Camera-type eye (tissue), 1 donor: ENCODE data around the gene LTK. TPM values are rescaled to one million over a fixed set of nuclear protein-coding genes. Genes with fewer than 3 reads are reported as not detected.

Source experiments
- total RNA-seq: library from RNA; depleted of rRNA; stranded (reverse); fragments of >200 nt; gene quantifications from one replicate; pipeline ENCODE4 v1.2.3, GENCODE V29; 2014

Gene LTK
- 2.3 TPM for total RNA-seq

DNA sequence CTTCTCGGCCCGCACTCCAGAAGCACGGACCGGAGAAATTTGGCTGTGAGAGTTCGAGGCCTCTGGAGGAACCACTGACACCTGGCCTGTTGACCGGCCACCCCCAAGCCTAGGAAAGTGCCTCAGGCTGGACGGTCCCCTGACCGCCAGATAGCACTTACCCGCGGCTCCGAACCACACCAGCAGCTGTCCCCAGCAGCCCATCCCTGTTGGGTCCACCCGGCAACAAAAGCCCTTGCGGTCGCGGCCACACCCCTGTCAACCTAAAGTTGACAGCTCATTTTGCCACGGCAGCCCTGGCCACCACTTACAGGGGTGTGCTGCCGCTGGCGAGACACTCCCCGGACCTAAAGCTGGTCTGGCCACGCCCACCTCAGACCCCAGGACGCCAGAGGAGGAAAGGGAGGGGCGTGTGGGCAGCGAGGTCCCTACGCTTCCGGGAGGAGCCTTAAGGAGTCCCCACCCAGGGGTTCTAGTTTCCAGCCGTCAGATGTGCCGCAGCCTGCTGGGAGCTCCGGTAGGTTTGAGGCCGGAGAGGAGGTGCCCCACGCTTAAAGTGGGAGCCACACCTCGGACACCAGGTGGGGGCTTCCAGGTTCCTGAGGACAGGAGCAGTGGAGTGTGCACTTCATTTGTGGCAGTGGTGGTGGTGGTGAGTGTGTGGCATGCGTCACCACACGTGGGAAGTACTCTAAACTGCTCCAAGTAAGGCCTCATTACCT lies at the start of gene LTK:
Gene LTK, minus strand, starts transcription at position 322 of the 722 bp plus-strand sequence. Its CDS starts 118 bp downstream, at position 204.

DNA sequence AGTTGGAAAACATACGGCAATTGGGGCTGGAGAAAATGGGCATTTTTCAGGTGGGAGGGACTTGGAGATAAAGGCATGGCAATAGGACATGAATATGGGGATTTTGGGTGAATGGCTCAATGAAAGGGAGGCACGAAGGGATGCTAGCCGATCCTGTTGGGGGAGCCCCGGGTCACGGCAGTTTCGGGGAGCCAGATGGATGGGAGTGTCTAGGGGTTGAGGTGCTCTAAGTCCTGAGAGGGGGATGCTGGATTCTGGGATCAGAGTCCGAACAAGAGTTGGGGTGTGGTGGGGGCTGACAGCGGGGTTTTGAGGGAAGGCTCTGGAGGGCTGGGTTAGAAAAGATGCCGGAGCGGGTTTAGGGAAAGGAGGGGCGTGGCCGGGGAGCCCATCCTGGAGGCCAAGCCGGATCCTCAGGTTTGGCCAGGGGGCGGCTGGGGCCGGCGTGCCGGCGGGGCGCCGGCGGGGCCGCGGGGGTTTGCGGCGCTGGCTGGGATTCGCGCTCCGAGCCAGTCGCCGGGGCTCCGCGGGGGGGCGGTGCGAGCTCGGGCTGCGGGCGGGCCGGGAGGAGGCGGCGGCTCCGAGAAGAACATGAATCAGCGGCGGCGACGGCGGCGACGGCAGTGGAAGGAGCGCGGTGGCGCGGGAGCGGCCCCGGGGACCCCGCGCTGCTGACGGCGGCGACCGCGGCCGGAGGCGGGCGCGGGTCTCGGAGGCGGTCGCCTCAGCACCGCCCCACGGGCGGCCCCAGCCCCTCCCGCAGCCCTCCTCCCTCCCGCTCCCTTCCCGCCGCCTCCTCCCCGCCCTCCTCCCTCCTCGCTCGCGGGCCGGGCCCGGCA lies 45.0 kb upstream of the LTK start, which contains the start of gene TYRO3:
Gene TYRO3, plus strand, starts transcription at position 813 of the 839 bp plus-strand sequence. CDS start 46 bp downstream, outside the sequence.

DNA sequence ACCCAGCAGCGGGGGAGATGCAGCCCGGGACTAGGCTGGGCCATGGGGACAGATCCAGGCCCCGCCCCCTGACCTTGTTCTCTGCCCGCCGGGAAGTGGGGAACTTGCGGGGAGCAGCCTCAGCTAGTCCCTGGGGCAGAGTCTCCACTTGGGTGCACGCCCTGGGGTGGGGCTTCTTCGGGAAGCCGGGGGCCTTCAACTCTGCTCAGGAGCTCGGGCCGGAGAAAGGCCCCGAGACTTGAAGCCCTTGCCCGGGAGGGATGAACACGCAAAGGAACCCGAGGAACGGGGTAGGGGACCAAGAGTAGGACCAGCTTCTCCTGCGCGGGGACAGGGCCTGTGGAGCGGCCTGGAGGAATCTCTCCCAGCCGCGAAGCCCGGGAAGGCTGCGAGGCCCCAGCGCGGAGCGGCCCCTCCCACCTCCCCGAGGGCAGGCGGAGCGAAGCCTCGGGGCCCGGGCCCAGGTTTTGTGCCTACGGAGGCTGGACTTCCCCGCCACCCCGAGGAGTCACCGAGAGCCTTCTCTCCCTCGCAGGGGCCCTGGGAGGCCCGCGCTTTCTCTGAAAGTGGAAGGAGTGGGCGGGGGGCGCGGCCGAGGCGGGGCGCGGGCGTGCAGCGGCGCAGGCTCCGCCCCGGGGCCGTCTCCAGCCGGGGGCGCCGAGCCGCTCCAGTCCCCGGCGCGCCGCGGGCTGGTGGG lies 20.3 kb downstream of the LTK start, which contains the start of gene ITPKA:
Gene ITPKA, plus strand, starts transcription at position 670 of the 697 bp plus-strand sequence. CDS start 54 bp downstream, outside the sequence.

Other genes with a start within 250 kb of the LTK start
- 4.6 TPM for gene OIP5, start 181.2 kb downstream of the LTK start, total RNA-seq
- gene NUSAP1, start 180.9 kb downstream of the LTK start, total RNA-seq = 50.4 TPM
- 25.2 TPM for gene NDUFAF1, start 111.3 kb downstream of the LTK start, total RNA-seq
- gene RTF1, start 96.7 kb downstream of the LTK start, total RNA-seq = 67.2 TPM
- gene ITPKA, start 20.0 kb downstream of the LTK start, total RNA-seq = 2.6 TPM
- 42.8 TPM for gene RPAP1, start 30.4 kb upstream of the LTK start, total RNA-seq
- gene TYRO3, start 45.4 kb upstream of the LTK start, total RNA-seq = 11.6 TPM
- gene MGA, start 146.6 kb upstream of the LTK start, total RNA-seq = 147 TPM